IMR-90 (cell line): ENCODE measurements around the gene KCMF1.

Source experiments
- CTCF ChIP-seq: conservative IDR thresholded peaks from 2 replicates; pipeline ENCODE4 v1.5.1; 2012; ENCODE audit warnings: mild to moderate bottlenecking, low read depth, low read length, improper control_type of control experiment
- FOS ChIP-seq: fragments of 150-350 bp; IDR thresholded peaks from 2 replicates; pipeline ENCODE4 v1.6.1; 2016; ENCODE audit warnings: low read depth, low read length
- MXI1 ChIP-seq: IDR thresholded peaks from 2 replicates; pipeline ENCODE4 v1.6.1; 2012; ENCODE audit warnings: low read depth, mild to moderate bottlenecking, low read length, moderate library complexity, borderline replicate concordance
- NFE2L2 ChIP-seq: fragments of 150-350 bp; IDR thresholded peaks from 2 replicates; pipeline ENCODE4 v1.6.1; 2016; ENCODE audit warnings: low read depth, mild to moderate bottlenecking, low read length
- POLR2A ChIP-seq: IDR thresholded peaks from 2 replicates; pipeline ENCODE4 v1.6.1; 2012; ENCODE audit warnings: mild to moderate bottlenecking, low read depth, low read length
- RAD21 ChIP-seq: IDR thresholded peaks from 2 replicates; pipeline ENCODE4 v1.6.1; 2012; ENCODE audit warnings: low read length, improper control_type of control experiment
- RCOR1 ChIP-seq: IDR thresholded peaks from 2 replicates; pipeline ENCODE4 v1.6.1; 2012; ENCODE audit warnings: mild to moderate bottlenecking, low read length, improper control_type of control experiment; ENCODE audit not compliant: insufficient replicate concordance
- RFX5 ChIP-seq: IDR thresholded peaks from 2 replicates; pipeline ENCODE4 v1.8.0; 2012; ENCODE audit warnings: low read depth, mild to moderate bottlenecking, low read length, moderate library complexity
- USF2 ChIP-seq: fragments of 150-350 bp; IDR thresholded peaks from 2 replicates; pipeline ENCODE4 v1.6.1; 2017; ENCODE audit warnings: mild to moderate bottlenecking, antibody characterized with exemption, low read length, low read depth

- no peak for TF ChIP-seq MXI1
- TF ChIP-seq RCOR1 = no peak
- TF ChIP-seq CTCF = no peak
- no peak for TF ChIP-seq RAD21
- no peak for TF ChIP-seq POLR2A
- TF ChIP-seq RFX5 = no peak
- no peak for TF ChIP-seq FOS
- no peak for TF ChIP-seq NFE2L2
- TF ChIP-seq USF2 = no peak
These were observed 61.7 kb downstream of the KCMF1 start for GRCh38 chr2:85032621-85033020.
